Peyer's patch (tissue), 4 donors: ENCODE data around the gene PLA2G4E.

Source experiments
- CTCF ChIP-seq, 6 experiments: fragments of 450-650 bp in 4 of 6; fragments of 200-600 bp in 2 of 6; sonication (generic) in 1 of 6; IDR thresholded peaks; one replicate each; pipeline ENCODE4 v1.5.1; 2017 to 2019; ENCODE audit warnings: antibody characterized with exemption in 6 of 6, mild to moderate bottlenecking in 3 of 6, moderate library complexity in 1 of 6
- POLR2A ChIP-seq, 2 donors: fragments of 450-650 bp; IDR thresholded peaks; one replicate each; pipeline ENCODE4 v1.5.1; 2017; ENCODE audit warnings: antibody characterized with exemption in 2 of 2, mild to moderate bottlenecking in 2 of 2, moderate library complexity in 2 of 2

DNA sequence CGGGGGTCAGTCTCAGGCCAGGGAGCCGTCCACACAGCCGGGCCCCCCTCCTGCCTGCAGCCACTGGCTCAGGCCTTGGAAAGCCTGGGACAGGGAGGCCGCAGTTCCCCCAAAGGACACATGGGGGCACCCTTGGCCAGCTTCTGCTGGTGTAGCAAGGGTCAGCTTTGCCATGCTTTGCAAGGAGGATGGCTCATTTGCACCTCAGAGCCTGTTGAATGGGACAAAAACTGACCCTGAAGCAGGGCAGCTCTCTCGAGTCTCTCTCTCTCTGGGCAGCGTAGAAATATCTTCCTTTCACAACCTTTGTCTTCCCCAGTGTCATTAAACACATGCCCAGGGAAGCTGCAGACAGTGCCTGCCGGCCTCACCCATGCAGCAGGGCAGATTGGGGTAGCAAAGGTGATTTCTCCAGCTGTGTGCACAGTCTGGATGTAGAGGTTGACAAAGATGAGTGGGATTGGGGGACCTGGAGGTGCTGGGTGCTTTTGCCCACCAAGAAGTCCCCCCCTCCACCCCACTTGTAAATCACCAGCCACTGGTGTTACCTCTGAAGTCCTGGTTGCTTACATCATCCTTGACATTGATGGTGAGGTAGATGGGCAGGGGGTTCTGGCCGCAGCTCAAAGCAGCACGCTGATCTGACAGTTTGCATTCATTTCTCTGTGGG lies 31.1 kb downstream of the PLA2G4E start:
- TF ChIP-seq CTCF (IDR thresholded peaks at IDR 0.05) (peak; percentile 86 to 98 (median 97)), POLR2A (IDR thresholded peaks at IDR 0.05) (no peak)
